HEK293 (cell line): ENCODE results near the gene PLEKHH2.
A peak's percentile ranks its signal among the peaks of the same experiment; 100 is the strongest.

ENCODE experiments used
- BCL11B ChIP-seq: fragments of 450-650 bp; formaldehyde crosslinking; IDR thresholded peaks from 2 replicates; pipeline ENCODE4 v1.5.1; 2016; ENCODE audit warnings: low read depth, missing biosample characterization, missing genetic modification characterization
- GFI1B ChIP-seq: fragments of 450-650 bp; formaldehyde crosslinking; IDR thresholded peaks from 2 replicates; pipeline ENCODE4 v1.5.1; 2016; ENCODE audit warnings: missing biosample characterization, missing genetic modification characterization
- KLF1 ChIP-seq: fragments of 450-650 bp; formaldehyde crosslinking; IDR thresholded peaks from 2 replicates; pipeline ENCODE4 v1.5.1; 2016; ENCODE audit warnings: missing biosample characterization, missing genetic modification characterization
- KLF17 ChIP-seq: fragments of 450-650 bp; formaldehyde crosslinking; IDR thresholded peaks from 2 replicates; pipeline ENCODE4 v1.5.1; 2016; ENCODE audit warnings: missing biosample characterization, missing genetic modification characterization
- PRDM4 ChIP-seq: fragments of 450-650 bp; formaldehyde crosslinking; IDR thresholded peaks from 2 replicates; pipeline ENCODE4 v1.5.1; 2017; ENCODE audit warnings: missing biosample characterization, missing genetic modification characterization
- PRDM6 ChIP-seq: fragments of 450-650 bp; formaldehyde crosslinking; IDR thresholded peaks from 2 replicates; pipeline ENCODE4 v1.5.1; 2017; ENCODE audit warnings: missing biosample characterization, missing genetic modification characterization
- YY1 ChIP-seq: fragments of 450-650 bp; formaldehyde crosslinking; IDR thresholded peaks from 2 replicates; pipeline ENCODE4 v1.5.1; 2018; ENCODE audit warnings: missing biosample characterization, missing genetic modification characterization
- ZBTB11 ChIP-seq: fragments of 450-650 bp; formaldehyde crosslinking; conservative IDR thresholded peaks from 2 replicates; pipeline ENCODE4 v1.5.1; 2016; ENCODE audit warnings: low read depth, missing biosample characterization, missing genetic modification characterization
- ZBTB26 ChIP-seq: fragments of 450-650 bp; formaldehyde crosslinking; optimal IDR thresholded peaks from 2 replicates; pipeline ENCODE3; 2016; ENCODE audit warnings: missing biosample characterization, mild to moderate bottlenecking, missing genetic modification characterization
- ZBTB49 ChIP-seq: fragments of 450-650 bp; formaldehyde crosslinking; IDR thresholded peaks from 2 replicates; pipeline ENCODE4 v1.5.1; 2016; ENCODE audit warnings: missing biosample characterization, missing genetic modification characterization, low read depth
- ZFP37 ChIP-seq: fragments of 450-650 bp; formaldehyde crosslinking; IDR thresholded peaks from 2 replicates; pipeline ENCODE4 v1.5.1; 2016; ENCODE audit warnings: missing biosample characterization, missing genetic modification characterization
- ZNF155 ChIP-seq: fragments of 450-650 bp; formaldehyde crosslinking; IDR thresholded peaks from 2 replicates; pipeline ENCODE4 v1.5.1; 2016; ENCODE audit warnings: missing biosample characterization, missing genetic modification characterization
- ZNF157 ChIP-seq: fragments of 450-650 bp; formaldehyde crosslinking; IDR thresholded peaks from 2 replicates; pipeline ENCODE4 v1.5.1; 2016; ENCODE audit warnings: missing biosample characterization, missing genetic modification characterization
- ZNF266 ChIP-seq: fragments of 450-650 bp; formaldehyde crosslinking; IDR thresholded peaks from 2 replicates; pipeline ENCODE4 v1.5.1; 2016; ENCODE audit warnings: missing biosample characterization, missing genetic modification characterization, low read depth
- ZNF449 ChIP-seq: fragments of 450-650 bp; formaldehyde crosslinking; IDR thresholded peaks from 2 replicates; pipeline ENCODE4 v1.5.1; 2017; ENCODE audit warnings: missing biosample characterization, mild to moderate bottlenecking, missing genetic modification characterization, moderate library complexity
- ZNF510 ChIP-seq: fragments of 450-650 bp; formaldehyde crosslinking; IDR thresholded peaks from 2 replicates; pipeline ENCODE4 v1.5.1; 2018; ENCODE audit warnings: mild to moderate bottlenecking, missing genetic modification characterization, missing biosample characterization; ENCODE audit not compliant: insufficient replicate concordance
- ZNF514 ChIP-seq: fragments of 450-650 bp; formaldehyde crosslinking; IDR thresholded peaks from 2 replicates; pipeline ENCODE4 v1.5.1; 2016; ENCODE audit warnings: missing biosample characterization, missing genetic modification characterization
- ZNF585B ChIP-seq: fragments of 450-650 bp; formaldehyde crosslinking; IDR thresholded peaks from 2 replicates; pipeline ENCODE4 v1.5.1; 2016; ENCODE audit warnings: missing biosample characterization, missing genetic modification characterization
- ZNF596 ChIP-seq: fragments of 450-650 bp; IDR thresholded peaks from 2 replicates; pipeline ENCODE4 v1.5.0; 2018; ENCODE audit warnings: missing biosample characterization, mild to moderate bottlenecking, missing genetic modification characterization, moderate library complexity
- ZNF768 ChIP-seq: fragments of 450-650 bp; formaldehyde crosslinking; IDR thresholded peaks from 2 replicates; pipeline ENCODE4 v1.5.1; 2018; ENCODE audit warnings: missing biosample characterization, mild to moderate bottlenecking, missing genetic modification characterization
- ZNF777 ChIP-seq: fragments of 450-650 bp; formaldehyde crosslinking; IDR thresholded peaks from 2 replicates; pipeline ENCODE4 v1.5.1; 2017; ENCODE audit warnings: missing biosample characterization, missing genetic modification characterization, borderline replicate concordance
- ZSCAN30 ChIP-seq: fragments of 450-650 bp; IDR thresholded peaks from 2 replicates; pipeline ENCODE4 v1.5.1; 2018; ENCODE audit warnings: missing biosample characterization, mild to moderate bottlenecking, missing genetic modification characterization, moderate library complexity
- TF ChIP-seq, protein P1 (sequence below): fragments of 450-650 bp; formaldehyde crosslinking; IDR thresholded peaks from 2 replicates; pipeline ENCODE4 v1.5.1; 2016; ENCODE audit warnings: missing biosample characterization, missing genetic modification characterization

PLEKHH2 gene

DNA sequence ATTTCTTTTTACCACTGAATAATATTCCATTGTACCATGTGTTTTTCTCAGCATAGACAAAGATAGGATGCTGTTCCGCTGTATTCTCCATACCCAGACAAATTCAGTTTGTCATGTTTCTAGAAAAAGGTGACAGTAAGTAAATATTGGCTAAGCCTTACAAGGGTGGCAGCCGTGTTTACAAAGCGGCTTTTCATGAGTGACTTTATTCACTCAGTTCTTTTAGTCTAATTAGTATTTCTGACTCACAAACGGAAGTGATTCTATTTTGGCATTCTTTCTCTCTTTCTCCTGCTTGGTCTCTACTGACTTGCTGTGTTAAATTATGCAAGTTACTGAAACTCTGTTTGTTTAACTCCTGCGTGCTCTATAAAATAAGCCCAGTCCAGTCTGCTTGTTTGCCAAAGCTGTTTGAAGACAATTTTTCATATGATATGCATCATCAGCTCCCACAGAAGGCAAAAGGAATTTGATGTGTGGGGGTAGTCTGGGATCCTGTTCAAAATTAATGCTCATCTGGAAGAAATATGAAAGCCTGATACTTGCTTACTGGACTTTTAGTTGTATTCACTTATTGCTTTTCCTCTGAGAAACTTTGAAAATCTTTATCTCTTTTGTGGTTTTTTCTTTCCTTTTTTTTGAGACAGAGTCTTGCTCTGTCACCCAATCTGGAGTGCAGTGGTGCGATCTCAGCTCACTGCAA, 2.3 kb upstream of the PLEKHH2 start (continued):
- TF ChIP-seq ZNF510 (tag by site-specific recombination) (no peak), ZNF777 (tag by site-specific recombination) (no peak), ZNF585B (no peak), PRDM6 (tag by site-specific recombination) (peak; percentile 97), ZNF514 (tag by site-specific recombination) (no peak), YY1 (tag by site-specific recombination) (no peak), PRDM4 (peak; percentile 27; the same call in 1 of the 2 replicates), KLF17 (tag by site-specific recombination) (peak; percentile 64), ZNF157 (tag by site-specific recombination) (no peak), BCL11B (tag by site-specific recombination) (no peak), ZNF768 (no peak), ZNF266 (tag by site-specific recombination) (no peak), ZFP37 (tag by site-specific recombination) (no peak), ZBTB11 (tag by site-specific recombination) (no peak), ZNF449 (tag by site-specific recombination) (peak; percentile 34; the same call in 1 of the 2 replicates), ZBTB26 (no peak), KLF1 (tag by site-specific recombination) (peak; percentile 62; the same call in 1 of the 2 replicates), ZNF596 (tag by site-specific recombination) (no peak), GFI1B (tag by site-specific recombination) (no peak), ZNF155 (tag by site-specific recombination) (no peak), ZSCAN30 (tag by site-specific recombination) (no peak), ZBTB49 (tag by site-specific recombination) (0 out of 2 replicates have a peak, but pooled peaks have one; percentile 58)
- TF ChIP-seq, protein P1, sequence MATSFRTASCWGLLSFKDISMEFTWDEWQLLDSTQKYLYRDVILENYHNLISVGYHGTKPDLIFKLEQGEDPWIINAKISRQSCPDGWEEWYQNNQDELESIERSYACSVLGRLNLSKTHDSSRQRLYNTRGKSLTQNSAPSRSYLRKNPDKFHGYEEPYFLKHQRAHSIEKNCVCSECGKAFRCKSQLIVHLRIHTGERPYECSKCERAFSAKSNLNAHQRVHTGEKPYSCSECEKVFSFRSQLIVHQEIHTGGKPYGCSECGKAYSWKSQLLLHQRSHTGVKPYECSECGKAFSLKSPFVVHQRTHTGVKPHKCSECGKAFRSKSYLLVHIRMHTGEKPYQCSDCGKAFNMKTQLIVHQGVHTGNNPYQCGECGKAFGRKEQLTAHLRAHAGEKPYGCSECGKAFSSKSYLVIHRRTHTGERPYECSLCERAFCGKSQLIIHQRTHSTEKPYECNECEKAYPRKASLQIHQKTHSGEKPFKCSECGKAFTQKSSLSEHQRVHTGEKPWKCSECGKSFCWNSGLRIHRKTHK (tag by site-specific recombination), result no peak
